Ascending aorta (tissue), 2 donors: Measurements from ENCODE around the gene TMEM151B. TPM values are rescaled to one million over a fixed set of nuclear protein-coding genes. Genes with fewer than 3 reads are reported as not detected.
"Not testable (repeated sequence)": the region's sequence is repeated elsewhere in the genome, so short reads cannot be mapped to it uniquely, and the experiment has no call there.

Experiments used
- DNase-seq, 2 donors: peaks; one replicate each; pipeline ENCODE4 v3.0.0-alpha.2; 2019; ENCODE audit warnings: low spot score in 2 of 2
- H3K27ac ChIP-seq, 2 donors: fragments of 200-600 bp; sonication (generic); one replicate each; pipeline ENCODE4 v1.5.1; 2016 to 2017; ENCODE audit warnings: mild to moderate bottlenecking in 1 of 2
- H3K27me3 ChIP-seq: fragments of 200-600 bp; sonication (generic); one replicate; pipeline ENCODE4 v1.5.1; 2017
- H3K36me3 ChIP-seq, 2 donors: fragments of 200-600 bp; sonication (generic); one replicate each; pipeline ENCODE4 v1.5.1; 2016
- H3K4me1 ChIP-seq, 2 donors: fragments of 200-600 bp; sonication (generic); one replicate each; pipeline ENCODE4 v1.5.1; 2016 to 2017; ENCODE audit warnings: mild to moderate bottlenecking in 1 of 2
- H3K4me3 ChIP-seq, 2 donors: fragments of 200-600 bp; sonication (generic); one replicate each; pipeline ENCODE4 v1.5.1; 2016 to 2017; ENCODE audit warnings: mild to moderate bottlenecking in 1 of 2
- H3K9me3 ChIP-seq, 2 donors: fragments of 200-600 bp; sonication (generic); one replicate each; pipeline ENCODE4 v1.5.1; 2016
- intact Hi-C: fragments of 100-400 bp; cut with DNase I; formaldehyde crosslinking; loops from one replicate; pipeline ENCODE4 v1.15.1; 2023
- total RNA-seq: library from RNA; depleted of rRNA; stranded (reverse); fragments of >200 nt; gene quantifications from one replicate; pipeline ENCODE4 v1.1.0, GENCODE V29; 2016
- TF ChIP-seq, protein P1 (sequence below), 3 experiments: fragments of 200-600 bp in 2 of 3; fragments of 450-650 bp in 1 of 3; sonication (generic) in 2 of 3; IDR thresholded peaks; one replicate each; pipeline ENCODE4 v1.5.1; 2016 to 2019; ENCODE audit warnings: antibody characterized with exemption in 3 of 3, mild to moderate bottlenecking in 1 of 3, moderate library complexity in 1 of 3

Gene TMEM151B
- total RNA-seq, 1 donor from 2014 or later, result not detected

DNA sequence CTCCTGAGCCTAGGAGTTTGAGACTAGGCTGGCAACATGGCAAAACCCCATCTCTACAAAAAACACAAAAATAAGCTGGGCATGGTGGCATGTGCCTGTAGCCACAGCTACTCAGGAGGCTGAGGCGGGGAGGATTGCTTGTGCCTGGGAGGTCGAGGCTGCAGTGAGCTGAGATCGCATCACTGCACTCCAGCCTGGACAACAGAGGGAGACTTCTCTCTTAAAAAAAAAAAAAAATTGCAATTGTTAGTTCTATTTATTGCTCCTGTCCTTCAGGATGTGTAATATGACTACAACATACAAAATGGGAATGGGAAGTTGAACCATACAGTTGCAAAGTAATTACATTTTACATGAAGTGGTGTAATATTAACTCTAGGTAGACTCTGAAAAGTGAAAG, 51.0 kb downstream of the TMEM151B start:
- H3K27ac ChIP-seq, result no peak overlapping the region
- no peaks in the 10 kb centered on the region for H3K27me3 ChIP-seq
- H3K4me1 ChIP-seq, result no peaks in the 10 kb centered on the region
- TF ChIP-seq, protein P1, sequence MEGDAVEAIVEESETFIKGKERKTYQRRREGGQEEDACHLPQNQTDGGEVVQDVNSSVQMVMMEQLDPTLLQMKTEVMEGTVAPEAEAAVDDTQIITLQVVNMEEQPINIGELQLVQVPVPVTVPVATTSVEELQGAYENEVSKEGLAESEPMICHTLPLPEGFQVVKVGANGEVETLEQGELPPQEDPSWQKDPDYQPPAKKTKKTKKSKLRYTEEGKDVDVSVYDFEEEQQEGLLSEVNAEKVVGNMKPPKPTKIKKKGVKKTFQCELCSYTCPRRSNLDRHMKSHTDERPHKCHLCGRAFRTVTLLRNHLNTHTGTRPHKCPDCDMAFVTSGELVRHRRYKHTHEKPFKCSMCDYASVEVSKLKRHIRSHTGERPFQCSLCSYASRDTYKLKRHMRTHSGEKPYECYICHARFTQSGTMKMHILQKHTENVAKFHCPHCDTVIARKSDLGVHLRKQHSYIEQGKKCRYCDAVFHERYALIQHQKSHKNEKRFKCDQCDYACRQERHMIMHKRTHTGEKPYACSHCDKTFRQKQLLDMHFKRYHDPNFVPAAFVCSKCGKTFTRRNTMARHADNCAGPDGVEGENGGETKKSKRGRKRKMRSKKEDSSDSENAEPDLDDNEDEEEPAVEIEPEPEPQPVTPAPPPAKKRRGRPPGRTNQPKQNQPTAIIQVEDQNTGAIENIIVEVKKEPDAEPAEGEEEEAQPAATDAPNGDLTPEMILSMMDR (IDR thresholded peaks at IDR 0.05), result no peak
- intact Hi-C loops, result no loop called here
- no peak for DNase-seq
- no peaks in the 10 kb centered on the region for H3K36me3 ChIP-seq
- no peak overlapping the region for H3K4me3 ChIP-seq
- no peaks in the 10 kb centered on the region for H3K9me3 ChIP-seq

GRCh38 chr6:44327096-44327495, 56.8 kb downstream of the TMEM151B start:
- intact Hi-C loops, result no loop called here
- TF ChIP-seq, protein P1 (IDR thresholded peaks at IDR 0.05), result no peak

GRCh38 chr6:44327760-44328159, 57.5 kb downstream of the TMEM151B start:
- TF ChIP-seq, protein P1 (IDR thresholded peaks at IDR 0.05), result no peak
- H3K4me1 ChIP-seq, result no peaks in the 10 kb centered on the region
- H3K27ac ChIP-seq, result no peak overlapping the region
- intact Hi-C loops, result no loop called here
- H3K4me3 ChIP-seq, result no peak overlapping the region
- no peaks in the 10 kb centered on the region for H3K27me3 ChIP-seq
- H3K9me3 ChIP-seq, result no peaks in the 10 kb centered on the region
- no peak for DNase-seq
- no peaks in the 10 kb centered on the region for H3K36me3 ChIP-seq

More at GRCh38 chr6:44327096-44327495, 56.8 kb downstream of the TMEM151B start:
- no peaks in the 10 kb centered on the region for H3K4me1 ChIP-seq
- no peak overlapping the region for H3K4me3 ChIP-seq
- no peaks in the 10 kb centered on the region for H3K36me3 ChIP-seq
- H3K27me3 ChIP-seq, result no peaks in the 10 kb centered on the region
- H3K27ac ChIP-seq, result no peak overlapping the region
- DNase-seq, result no peak
- no peaks in the 10 kb centered on the region for H3K9me3 ChIP-seq

DNA sequence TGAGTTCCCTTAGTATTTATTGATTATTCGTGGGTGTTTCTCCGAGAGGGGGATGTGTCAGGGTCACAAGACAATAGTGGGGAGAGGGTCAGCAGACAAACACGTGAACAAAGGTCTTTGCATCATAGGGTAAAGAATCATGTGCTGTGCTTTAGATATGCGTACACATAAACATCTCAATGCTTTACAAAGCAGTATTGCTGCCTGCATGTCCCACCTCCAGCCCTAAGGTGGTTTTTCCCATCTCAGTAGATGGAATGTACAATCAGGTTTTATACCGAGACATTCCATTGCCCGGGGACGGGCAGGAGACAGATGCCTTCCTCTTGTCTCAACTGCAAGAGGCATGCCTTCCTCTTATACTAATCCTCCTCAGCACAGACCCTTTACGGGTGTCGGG, 58.0 kb downstream of the TMEM151B start:
- intact Hi-C loops, H3K27me3 ChIP-seq, DNase-seq, H3K4me3 ChIP-seq, H3K4me1 ChIP-seq, H3K9me3 ChIP-seq, H3K36me3 ChIP-seq, H3K27ac ChIP-seq: not testable (repeated sequence)

- no peaks in the 10 kb centered on the region for H3K36me3 ChIP-seq
- no peak for DNase-seq
- no peaks in the 10 kb centered on the region for H3K9me3 ChIP-seq
- TF ChIP-seq, protein P1 (IDR thresholded peaks at IDR 0.05), result no peak
- no peak overlapping the region for H3K27ac ChIP-seq
- no peaks in the 10 kb centered on the region for H3K27me3 ChIP-seq
- no peak overlapping the region for H3K4me3 ChIP-seq
- no peaks in the 10 kb centered on the region for H3K4me1 ChIP-seq
- intact Hi-C loops, result no loop called here
Measured at GRCh38 chr6:44329858-44330257, 59.6 kb downstream of the TMEM151B start.

DNA sequence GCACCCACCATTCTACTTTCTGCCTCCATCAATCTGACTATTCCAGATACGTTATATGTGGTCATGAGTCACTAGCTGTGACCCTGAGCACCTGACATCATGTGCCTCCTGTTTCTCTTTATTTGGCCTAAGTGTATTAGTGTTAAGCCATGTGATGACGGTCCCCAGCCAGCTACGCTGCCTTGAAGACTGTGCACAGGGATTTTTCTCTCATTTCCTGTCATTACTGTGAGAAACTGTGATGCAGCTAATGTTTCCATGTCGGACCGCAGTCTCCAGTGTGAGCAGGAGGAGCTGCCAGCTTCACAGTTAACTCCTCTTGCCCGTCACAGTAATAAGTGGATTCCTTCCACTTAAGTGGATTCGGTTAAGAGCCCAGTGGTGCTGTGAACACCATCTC, 62.3 kb downstream of the TMEM151B start:
- Histone ChIP-seq H3K4me1 (no peaks in the 10 kb centered on the region), H3K4me3 (no peak overlapping the region), H3K27me3 (no peaks in the 10 kb centered on the region), H3K27ac (no peak overlapping the region), H3K9me3 (no peaks in the 10 kb centered on the region), H3K36me3 (no peaks in the 10 kb centered on the region)
- TF ChIP-seq, protein P1 (IDR thresholded peaks at IDR 0.05), result no peak
- intact Hi-C loops, result no loop called here
- no peak for DNase-seq
